Mesothelial cell of epicardium (in vitro differentiated cells): ENCODE results near the gene PLOD2. TPM values are rescaled to one million over a fixed set of nuclear protein-coding genes. Genes with fewer than 3 reads are reported as not detected.

Experiments used
- DNase-seq, 2 experiments: peaks; one replicate each; pipeline ENCODE4 v3.0.0; 2021; ENCODE audit warnings: low spot score in 2 of 2; ENCODE audit not compliant: unreplicated experiment in 2 of 2
- H3K27ac Mint-ChIP-seq: 2 replicates; pipeline ENCODE4 v1.8.0; 2021; ENCODE audit warnings: mixed read lengths
- H3K27me3 Mint-ChIP-seq: 2 replicates; pipeline ENCODE4 v1.8.0; 2021; ENCODE audit warnings: low read depth, mixed read lengths
- H3K36me3 Mint-ChIP-seq: 2 replicates; pipeline ENCODE4 v1.8.0; 2021; ENCODE audit warnings: mixed read lengths
- H3K4me1 Mint-ChIP-seq: 2 replicates; pipeline ENCODE4 v1.8.0; 2021; ENCODE audit warnings: mixed read lengths
- H3K4me3 Mint-ChIP-seq: 2 replicates; pipeline ENCODE4 v1.8.0; 2021; ENCODE audit warnings: mild to moderate bottlenecking, moderate library complexity, mixed read lengths
- H3K9me3 Mint-ChIP-seq: 2 replicates; pipeline ENCODE4 v1.8.0; 2021; ENCODE audit warnings: mixed read lengths
- CTCF ChIP-seq: fragments of 200-600 bp; sonication (generic); IDR thresholded peaks from one replicate; pipeline ENCODE4 v1.5.0; 2021; ENCODE audit warnings: antibody characterized with exemption; ENCODE audit not compliant: unreplicated experiment
- total RNA-seq: library from RNA; stranded (reverse); gene quantifications from 3 replicates; pipeline ENCODE4 v1.2.1, GENCODE V29; 2021

PLOD2 gene
- total RNA-seq, 1 donor from 2014 or later: 86.0 TPM

DNA sequence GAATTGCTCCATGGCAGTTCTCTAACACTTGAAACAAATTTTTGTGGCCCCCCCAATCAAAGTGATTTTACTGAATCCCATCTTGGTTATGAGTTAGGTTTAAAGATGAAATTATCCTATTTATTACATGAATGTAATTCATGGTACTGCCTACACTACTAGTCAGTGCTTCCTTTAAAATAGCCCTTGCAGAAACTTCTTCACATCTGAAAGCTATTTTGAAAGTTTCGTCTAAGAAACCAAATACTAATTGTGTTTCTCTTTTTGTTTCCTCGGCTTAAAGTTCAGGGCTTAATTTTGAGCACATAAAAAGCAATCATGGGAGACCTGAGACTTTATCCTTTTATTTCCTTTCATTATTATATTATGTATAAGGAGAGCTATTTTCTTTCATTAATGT lies 72.1 kb downstream of the PLOD2 start:
- no peak overlapping the region for H3K27ac Mint-ChIP-seq
- peaks cover 3% of the 10 kb centered on the region for H3K4me1 Mint-ChIP-seq
- no peak overlapping the region for H3K4me3 Mint-ChIP-seq
- H3K27me3 Mint-ChIP-seq: no peaks in the 10 kb centered on the region
- TF ChIP-seq CTCF: no peak
- DNase-seq: no peak
- peaks cover 4% of the 10 kb centered on the region for H3K36me3 Mint-ChIP-seq
- no peaks in the 10 kb centered on the region for H3K9me3 Mint-ChIP-seq

DNA sequence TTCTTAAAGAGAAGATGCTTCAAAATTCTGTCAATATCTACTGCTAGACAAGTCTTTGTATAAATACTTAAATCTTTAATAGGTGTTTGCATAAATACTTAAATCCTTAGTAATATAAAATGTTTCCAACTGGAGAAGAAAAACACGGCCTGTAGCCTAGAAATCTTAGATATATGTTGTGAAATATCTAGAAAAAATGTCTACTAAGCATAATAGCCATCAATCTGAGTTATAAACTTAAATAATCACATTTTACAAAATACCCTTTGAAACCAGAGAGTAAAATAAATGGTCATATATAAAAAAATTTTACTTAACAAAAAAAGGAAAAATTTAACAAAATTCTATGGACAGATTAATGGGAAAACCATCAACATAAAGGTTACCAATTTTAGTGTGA lies 73.9 kb downstream of the PLOD2 start:
- Mint-ChIP-seq H3K4me3 (no peak overlapping the region), H3K27ac (no peak overlapping the region), H3K27me3 (no peaks in the 10 kb centered on the region), H3K9me3 (no peaks in the 10 kb centered on the region), H3K36me3 (peaks cover 2% of the 10 kb centered on the region), H3K4me1 (no peaks in the 10 kb centered on the region)
- DNase-seq: no peak
- no peak for TF ChIP-seq CTCF

DNA sequence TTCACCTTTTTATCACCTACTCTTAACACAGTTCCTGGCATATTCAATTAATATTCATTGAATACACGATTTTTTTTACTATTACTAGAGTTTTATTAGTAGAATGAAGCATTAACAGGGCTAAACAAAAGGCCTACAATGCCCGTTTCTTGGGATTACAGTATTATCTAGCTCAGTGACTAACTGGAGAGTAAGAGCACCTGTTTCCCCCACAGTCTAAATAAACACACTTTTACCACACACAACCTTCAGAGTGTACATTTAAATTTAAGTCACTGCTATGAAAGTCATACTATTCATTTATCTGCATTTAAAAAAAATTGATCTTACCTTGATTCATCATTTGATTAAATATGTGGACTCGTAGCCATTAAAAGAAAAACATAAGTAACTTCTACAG lies 74.8 kb downstream of the PLOD2 start:
- Mint-ChIP-seq H3K27me3 (no peaks in the 10 kb centered on the region), H3K27ac (no peak overlapping the region), H3K9me3 (no peaks in the 10 kb centered on the region), H3K4me1 (no peaks in the 10 kb centered on the region), H3K36me3 (peaks cover 2% of the 10 kb centered on the region), H3K4me3 (no peak overlapping the region)
- no peak for TF ChIP-seq CTCF
- no peak for DNase-seq

- no peaks in the 10 kb centered on the region for H3K27me3 Mint-ChIP-seq
- H3K4me3 Mint-ChIP-seq: no peak overlapping the region
- H3K36me3 Mint-ChIP-seq: peaks cover 6% of the 10 kb centered on the region
- H3K27ac Mint-ChIP-seq: peak overlapping the region; percentile 67
- TF ChIP-seq CTCF: no peak
- H3K4me1 Mint-ChIP-seq: no peaks in the 10 kb centered on the region
- no peaks in the 10 kb centered on the region for H3K9me3 Mint-ChIP-seq
- DNase-seq: no peak
These were observed 75.3 kb downstream of the PLOD2 start for GRCh38 chr3:146085678-146086077.

GRCh38 chr3:146080578-146080977 lies 80.4 kb downstream of the PLOD2 start:
- Mint-ChIP-seq H3K9me3 (peaks cover 7% of the 10 kb centered on the region), H3K4me1 (peaks cover 5% of the 10 kb centered on the region), H3K36me3 (peaks cover 24% of the 10 kb centered on the region), H3K4me3 (no peak overlapping the region), H3K27ac (no peak overlapping the region), H3K27me3 (no peaks in the 10 kb centered on the region)
- no peak for DNase-seq
- TF ChIP-seq CTCF: no peak

DNA sequence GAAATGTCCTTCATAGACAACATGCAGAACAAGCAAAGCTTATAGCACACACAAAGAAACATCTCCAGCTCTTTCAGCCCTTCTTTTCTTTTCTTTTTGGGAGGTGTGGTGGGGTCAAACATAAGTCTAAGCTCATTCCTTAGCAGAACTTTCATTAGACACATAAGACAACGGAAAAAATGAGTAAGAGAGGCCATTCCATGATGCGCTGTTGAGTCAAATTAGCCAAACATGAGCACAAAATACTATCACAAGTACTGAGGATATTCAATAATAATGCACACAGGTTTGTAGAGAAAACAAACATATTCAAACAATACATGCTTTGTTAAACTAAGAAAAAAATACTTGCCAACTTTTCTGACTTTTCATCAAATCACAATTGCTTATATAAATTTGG lies 83.0 kb downstream of the PLOD2 start:
- Mint-ChIP-seq H3K4me1 (peaks cover 5% of the 10 kb centered on the region), H3K27me3 (no peaks in the 10 kb centered on the region), H3K27ac (no peak overlapping the region), H3K36me3 (peaks cover 23% of the 10 kb centered on the region), H3K4me3 (no peak overlapping the region), H3K9me3 (peaks cover 7% of the 10 kb centered on the region)
- TF ChIP-seq CTCF: no peak
- DNase-seq: no peak
